Activated CD8-positive, alpha-beta memory T cell treated with anti-CD3 and anti-CD28 coated beads for 36 hours (primary cell): ENCODE data around the gene NFIL3. TPM values are rescaled to one million over a fixed set of nuclear protein-coding genes. Genes with fewer than 3 reads are reported as not detected.
"Not testable (repeated sequence)": the region's sequence is repeated elsewhere in the genome, so short reads cannot be mapped to it uniquely, and the experiment has no call there.

ENCODE experiments used
- CTCF ChIA-PET: fragments of 350-600 bp; sonication (Branson Sonifier 250); formaldehyde crosslinking; loops from one replicate; lab custom pipeline; 2021; ENCODE audit warnings: antibody characterized with exemption; lab: Charles Lee
- POLR2A ChIA-PET: fragments of 350-600 bp; sonication (Branson Sonifier 250); formaldehyde crosslinking; loops from one replicate; lab custom pipeline; 2021; ENCODE audit warnings: antibody characterized with exemption; lab: Charles Lee
- total RNA-seq, 2 experiments: library from RNA; stranded (reverse); gene quantifications; one replicate each; pipeline ENCODE4 v1.2.3, GENCODE V29; 2021

Gene NFIL3
- total RNA-seq, 2 experiments from 2014 or later, result 70.1 to 72.4 TPM

- POLR2A ChIA-PET, CTCF ChIA-PET: not testable (repeated sequence)
Measured at GRCh38 chr9:91378054-91378453, 45.6 kb downstream of the NFIL3 start.

- ChIA-PET POLR2A (no interaction called here), CTCF (no interaction called here)
Measured at GRCh38 chr9:91376239-91376638, 47.4 kb downstream of the NFIL3 start.

- ChIA-PET POLR2A (no interaction called here), CTCF (interaction anchor here (0.7 kb wide), 1 partner anchor 126 kb away, joined by 4 read pairs; no protein-coding TSS in a partner anchor)
Measured at GRCh38 chr9:91374939-91375338, 48.7 kb downstream of the NFIL3 start.

- CTCF ChIA-PET, result interaction anchor here (0.7 kb wide), 1 partner anchor 13 kb away, joined by 4 read pairs; no protein-coding TSS in a partner anchor
- POLR2A ChIA-PET, result no interaction called here
Measured at GRCh38 chr9:91371894-91372293, 51.7 kb downstream of the NFIL3 start.

- POLR2A ChIA-PET, CTCF ChIA-PET: not testable (repeated sequence)
Measured at GRCh38 chr9:91370006-91370405, 53.6 kb downstream of the NFIL3 start.

GRCh38 chr9:91364702-91365101 lies 58.9 kb downstream of the NFIL3 start:
- POLR2A ChIA-PET, result no interaction called here
- CTCF ChIA-PET, result interaction anchor here (1.3 kb wide), 1 partner anchor 68 kb away, joined by 3 read pairs; no protein-coding TSS in a partner anchor

GRCh38 chr9:91364005-91364404 lies 59.6 kb downstream of the NFIL3 start:
- POLR2A ChIA-PET, result no interaction called here
- CTCF ChIA-PET, result interaction anchor here (1.3 kb wide), 1 partner anchor 69 kb away, joined by 3 read pairs; no protein-coding TSS in a partner anchor

GRCh38 chr9:91362051-91362611 lies 61.5 kb downstream of the NFIL3 start:
- ChIA-PET CTCF (no interaction called here), POLR2A (interaction anchor here (0.6 to 1.7 kb wide), 2 partner anchors 59 to 62 kb away, joined by 3 to 12 read pairs; partner anchors contain the start of gene NFIL3)

- ChIA-PET POLR2A (interaction anchor here (1.7 kb wide), 1 partner anchor 62 kb away, joined by 12 read pairs; the partner anchor contains the start of gene NFIL3), CTCF (interaction anchor here (0.9 kb wide), 1 partner anchor 55 kb away, joined by 4 read pairs; no protein-coding TSS in a partner anchor)
Measured at GRCh38 chr9:91361291-91362050, 62.2 kb downstream of the NFIL3 start, which contains the start of gene AUH. AUH (minus strand) TSS chr9:91361918; CDS start chr9:91361889, 29 bp downstream.

GRCh38 chr9:91360551-91361290 lies 62.9 kb downstream of the NFIL3 start:
- CTCF ChIA-PET, result interaction anchor here (0.9 to 2.0 kb wide), 3 partner anchors 55 to 445 kb away, joined by 3 to 6 read pairs (median 4); no protein-coding TSS in a partner anchor

GRCh38 chr9:91359734-91360470 lies 63.7 kb downstream of the NFIL3 start:
- ChIA-PET POLR2A (interaction anchor here (0.6 to 1.8 kb wide), 8 partner anchors 14 to 260 kb away, joined by 3 to 11 read pairs (median 4); no protein-coding TSS in a partner anchor), CTCF (interaction anchor here (0.6 to 2.0 kb wide), 6 partner anchors 33 to 445 kb away, joined by 3 to 6 read pairs (median 4); no protein-coding TSS in a partner anchor)

More at GRCh38 chr9:91360551-91361290, 62.9 kb downstream of the NFIL3 start:
- POLR2A ChIA-PET, result interaction anchor here (0.5 to 1.7 kb wide), 6 partner anchors 25 to 261 kb away, joined by 3 to 12 read pairs (median 4); partner anchors contain the start of gene NFIL3

- ChIA-PET CTCF (interaction anchor here (0.7 to 2.0 kb wide), 9 partner anchors 13 to 444 kb away, joined by 3 to 6 read pairs (median 4); partner anchors contain the start of gene NFIL3), POLR2A (interaction anchor here (0.7 to 1.8 kb wide), 6 partner anchors 11 to 227 kb away, joined by 3 to 11 read pairs (median 4); no protein-coding TSS in a partner anchor)
Measured at GRCh38 chr9:91359083-91359482, 64.5 kb downstream of the NFIL3 start.

Other genes starting within 250 kb of the NFIL3 start
- gene AUH, start 61.9 kb downstream of the NFIL3 start, total RNA-seq, result 10 to 100 TPM; 28.2 to 31.4 TPM